ENCODE measurements around the gene CCDC27. TPM values are rescaled to one million over a fixed set of nuclear protein-coding genes. Genes with fewer than 3 reads are reported as not detected.

The CCDC27 gene
- total RNA-seq, 1 donor from 2014 or later, result not detected

- no peak for ATAC-seq
These were observed 9.2 kb downstream of the CCDC27 start for GRCh38 chr1:3761296-3762010.

DNA sequence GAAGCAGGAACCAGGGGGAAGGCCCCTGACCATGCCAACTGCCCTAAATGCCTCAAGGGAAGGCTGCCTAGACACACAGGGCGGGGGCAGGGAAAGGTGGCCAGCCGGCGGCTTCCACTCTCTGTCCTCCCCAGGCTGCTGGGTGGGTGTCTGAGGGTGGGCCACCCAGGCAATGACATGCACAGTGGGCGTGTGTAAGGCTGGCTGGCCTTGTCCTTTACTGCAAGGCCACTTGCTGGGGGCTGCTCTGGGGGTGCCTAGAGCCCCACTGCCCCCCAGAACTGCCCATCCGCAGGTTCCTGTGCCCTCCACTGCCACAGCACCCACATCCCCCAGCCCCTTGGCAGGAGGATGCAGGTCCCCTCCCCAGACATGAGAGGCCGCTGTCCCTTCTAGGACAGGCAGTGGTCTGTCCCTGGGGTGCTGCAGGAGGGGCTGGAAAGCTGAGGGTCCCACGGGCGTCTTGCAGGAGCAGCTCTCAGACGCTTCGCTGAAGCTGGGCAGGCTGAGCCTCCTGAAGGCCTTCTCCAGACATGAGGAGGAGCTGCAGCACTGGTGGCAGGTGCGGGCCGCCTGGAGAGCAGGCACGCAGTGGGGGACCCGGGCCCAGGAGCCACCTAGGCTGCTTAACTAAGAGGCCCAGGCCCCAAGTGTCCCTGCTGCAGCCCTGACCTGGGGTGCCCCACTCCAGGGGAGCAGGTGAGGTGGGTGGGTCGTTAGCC lies 10.1 kb downstream of the CCDC27 start:
- ATAC-seq, result peak; percentile 13

GRCh38 chr1:3762873-3763228 lies 10.6 kb downstream of the CCDC27 start:
- peak; percentile 24 for ATAC-seq

DNA sequence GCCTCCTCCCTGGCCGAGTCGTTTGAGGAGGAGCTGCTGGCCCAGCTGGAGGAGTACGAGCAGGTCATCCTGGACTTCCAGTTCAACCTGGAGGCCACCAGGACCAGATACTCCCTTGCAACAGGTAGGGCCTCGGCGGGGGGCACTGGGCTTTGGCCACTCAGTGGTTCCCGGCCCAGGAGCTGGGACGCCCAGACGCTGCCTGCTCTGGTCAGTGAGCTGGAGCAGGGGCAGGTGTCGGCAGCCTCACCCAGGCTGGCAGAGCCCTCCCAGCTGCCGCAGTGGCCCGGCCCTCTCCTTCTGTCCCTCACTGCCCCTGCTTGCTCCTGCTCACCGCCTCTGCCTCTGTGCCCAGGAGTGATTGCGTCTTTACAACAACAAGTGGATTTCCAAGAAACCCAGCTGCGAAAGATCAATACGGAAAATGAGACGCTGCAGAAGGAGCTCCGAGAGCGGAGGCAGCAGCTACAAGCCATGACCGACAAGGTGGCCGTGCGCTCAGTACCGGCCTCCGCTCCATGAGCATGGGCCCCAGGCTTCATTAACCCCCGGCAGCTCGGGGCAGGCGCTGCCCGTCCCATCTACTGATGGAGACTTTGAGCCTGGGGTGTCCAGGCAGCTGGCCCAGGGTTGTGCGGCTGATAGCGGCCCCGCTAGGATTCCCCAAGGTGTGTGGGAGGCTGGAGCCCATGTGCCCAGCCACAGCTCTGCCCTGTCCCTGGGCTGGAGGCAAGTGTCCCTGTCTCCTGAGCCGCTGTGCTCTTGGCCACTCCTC lies 11.3 kb downstream of the CCDC27 start:
- ATAC-seq, result no peak

- no peak for ATAC-seq
These were observed 15.2 kb downstream of the CCDC27 start for GRCh38 chr1:3767328-3767925.

GRCh38 chr1:3768811-3769390 lies 16.7 kb downstream of the CCDC27 start:
- no peak for ATAC-seq

- no peak for ATAC-seq
These were observed 18.0 kb downstream of the CCDC27 start for GRCh38 chr1:3770047-3770765.

GRCh38 chr1:3771108-3772026 lies 19.1 kb downstream of the CCDC27 start:
- no peak for ATAC-seq

DNA sequence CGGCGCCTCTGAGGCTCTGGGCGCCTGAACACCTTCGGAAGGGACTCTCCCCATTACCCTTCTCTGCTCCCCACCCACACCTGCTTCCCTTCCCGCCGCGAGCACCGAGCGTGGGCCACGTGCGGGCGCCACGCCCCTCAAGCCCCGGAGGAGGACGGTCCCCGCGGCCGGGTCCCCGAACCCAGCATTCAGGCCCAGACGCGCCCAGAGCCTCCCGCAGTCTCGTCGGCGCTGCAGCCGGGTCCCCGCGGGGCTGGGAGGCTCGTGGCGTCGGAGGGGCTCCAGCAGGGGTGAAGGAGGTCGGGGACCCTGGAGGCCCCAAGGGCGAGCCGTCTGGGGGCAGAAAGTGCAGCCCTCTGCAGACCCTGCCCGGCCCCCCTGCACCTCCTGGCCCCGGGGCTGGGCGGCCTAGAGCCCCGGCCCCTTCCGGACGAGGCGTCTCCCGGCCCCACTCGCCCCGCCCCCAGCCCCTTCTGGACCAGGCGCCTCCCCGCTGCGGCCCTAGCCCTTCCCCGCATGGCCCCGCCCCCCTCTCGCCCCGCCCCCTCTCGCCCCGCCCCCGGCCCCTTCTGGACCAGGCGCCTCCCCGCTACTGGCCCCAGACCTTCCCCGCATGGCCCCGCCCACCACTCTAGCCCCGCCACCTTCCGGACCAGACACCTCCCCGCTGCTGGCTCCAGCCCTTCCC lies 19.9 kb downstream of the CCDC27 start:
- peak; percentile 77 for ATAC-seq

GRCh38 chr1:3772715-3773571 lies 20.7 kb downstream of the CCDC27 start, which contains the start of gene SMIM1:
Gene SMIM1 (plus strand): TSS chr1:3772749. CDS start chr1:3775374, 2,625 bp downstream.
- no peak for ATAC-seq

DNA sequence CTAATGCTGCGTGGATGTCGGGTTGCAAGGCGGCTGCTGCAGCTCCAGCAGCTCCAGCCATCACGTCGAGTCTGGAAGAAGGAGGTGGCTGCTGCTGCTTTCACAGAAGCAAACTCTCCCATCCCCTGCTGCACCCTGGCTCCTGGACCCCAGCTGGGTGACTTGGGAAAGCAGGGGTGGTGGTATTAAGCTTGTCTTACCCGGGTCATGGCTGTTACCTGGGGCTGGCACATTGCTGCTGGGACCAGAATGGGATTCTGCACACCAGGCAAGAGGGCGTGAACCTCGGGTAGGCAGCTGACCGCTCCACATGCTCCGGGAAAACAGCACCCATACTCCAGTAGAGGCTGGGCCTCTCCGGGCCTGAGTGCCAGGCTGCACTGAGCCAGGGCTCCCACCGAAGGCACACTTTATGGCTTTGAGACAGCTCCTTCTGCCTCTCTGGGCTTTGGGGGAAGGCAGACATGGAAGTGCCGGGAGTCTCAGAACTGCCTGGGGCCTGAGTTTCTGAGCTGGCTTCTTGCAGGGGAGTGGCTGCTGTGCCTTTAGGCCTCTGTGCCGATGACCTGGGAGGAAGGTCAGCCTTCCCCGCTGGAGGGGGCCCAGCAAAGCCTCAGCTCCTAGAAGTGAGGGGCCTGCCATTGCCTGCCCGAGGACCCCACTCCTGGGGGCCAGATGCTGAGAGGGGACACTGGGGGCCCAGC lies 21.5 kb downstream of the CCDC27 start:
- no peak for ATAC-seq

DNA sequence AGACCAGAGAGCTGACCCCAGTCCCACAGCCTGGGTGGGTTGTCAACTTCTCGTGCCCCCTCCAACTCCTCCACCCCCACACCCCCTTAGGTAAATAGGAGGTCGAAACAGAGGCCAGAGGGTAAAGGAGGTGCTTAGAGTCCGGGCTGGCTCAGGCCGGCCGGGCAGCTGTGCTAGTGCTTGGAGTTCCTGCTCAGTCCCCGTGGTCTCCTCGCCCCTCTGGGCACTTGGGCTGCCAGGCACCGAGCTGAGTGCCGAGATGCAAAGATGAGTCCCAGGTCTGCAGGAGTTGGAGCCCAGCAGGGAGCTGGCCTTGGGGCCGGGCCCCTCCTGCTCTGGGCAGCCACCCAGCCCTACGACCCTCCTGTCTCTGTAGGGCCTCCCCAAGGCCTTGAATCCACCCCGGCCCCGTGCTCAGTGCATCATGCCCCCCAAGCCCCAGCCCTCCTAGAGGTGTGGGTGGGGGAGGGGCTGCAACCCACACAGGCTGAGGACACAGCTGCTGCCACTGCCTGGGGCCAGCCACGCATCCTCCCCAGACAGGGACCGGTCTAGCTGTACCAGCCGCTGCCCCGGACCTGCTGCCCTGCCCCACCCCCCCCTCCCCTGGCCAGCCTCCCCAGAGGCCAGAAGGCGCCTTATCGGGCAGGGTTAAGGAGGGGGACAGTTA lies 22.2 kb downstream of the CCDC27 start:
- no peak for ATAC-seq

- ATAC-seq, result no peak
These were observed 22.8 kb downstream of the CCDC27 start for GRCh38 chr1:3774946-3775489.

DNA sequence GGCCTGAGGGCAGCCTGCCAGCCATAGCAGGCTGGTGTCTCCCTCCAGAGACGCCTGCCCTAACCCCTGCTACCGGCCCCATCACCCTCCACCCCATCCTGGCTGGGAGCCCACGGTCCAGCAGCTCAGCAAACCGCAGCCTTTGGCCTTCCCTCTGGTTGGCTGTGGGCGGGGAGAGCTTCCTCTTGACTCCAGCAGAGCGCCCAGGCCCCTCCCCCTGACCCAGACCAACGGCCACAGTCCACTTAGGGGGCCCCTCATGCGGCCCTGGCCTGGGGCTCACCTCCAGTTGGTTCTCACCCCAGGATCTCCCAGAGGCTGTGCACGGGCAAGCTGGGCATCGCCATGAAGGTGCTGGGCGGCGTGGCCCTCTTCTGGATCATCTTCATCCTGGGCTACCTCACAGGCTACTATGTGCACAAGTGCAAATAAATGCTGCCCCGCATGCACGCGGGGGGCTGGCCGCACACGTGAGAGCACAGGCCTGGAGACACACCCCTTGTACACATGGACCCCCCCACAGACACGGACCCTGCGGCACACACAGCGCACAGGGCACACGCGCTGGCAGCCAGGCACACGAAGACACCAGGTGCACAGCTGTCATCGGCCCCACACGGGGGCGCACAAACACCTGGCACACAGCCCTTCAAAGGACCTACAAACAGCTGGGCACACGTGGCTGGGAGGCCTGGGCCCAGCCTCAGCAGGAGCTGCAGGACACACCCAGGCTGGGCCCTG lies 23.4 kb downstream of the CCDC27 start:
- ATAC-seq, result peak; percentile 59

DNA sequence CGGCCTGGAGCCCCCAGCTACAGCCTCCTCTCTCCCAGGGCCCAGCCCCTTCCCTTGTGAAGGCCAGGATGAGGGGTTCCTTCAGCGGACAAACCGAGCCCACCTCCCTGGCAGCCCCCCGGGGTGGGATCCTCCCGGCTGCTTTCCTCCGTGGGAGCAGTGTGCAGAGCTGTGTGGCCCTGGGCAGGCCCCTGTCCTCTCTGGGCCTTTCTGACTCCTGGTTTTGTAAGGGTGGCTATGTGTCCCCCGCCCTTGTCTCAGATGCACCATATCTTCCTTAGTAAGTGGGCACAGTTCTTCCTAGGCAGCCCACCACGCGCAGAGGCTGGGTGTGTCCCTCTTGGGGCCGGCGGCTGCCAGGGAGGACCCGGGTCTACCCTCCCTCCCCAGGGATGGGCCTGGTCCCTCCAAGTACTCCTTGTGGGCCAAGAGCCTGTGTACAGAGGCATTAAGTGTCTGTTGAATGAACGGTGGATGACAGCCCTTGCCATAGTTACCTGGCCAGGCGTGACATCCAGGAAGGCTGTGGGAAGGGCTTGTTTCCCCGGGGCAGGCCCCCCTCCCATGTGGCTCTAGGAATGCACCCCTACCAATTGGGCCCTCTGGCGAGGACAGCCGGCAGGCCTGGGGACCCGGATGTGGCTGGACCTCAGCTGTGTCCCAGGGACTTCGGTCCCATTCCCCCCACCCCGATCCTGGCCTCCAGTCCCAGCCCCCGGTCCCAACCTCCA lies 24.1 kb downstream of the CCDC27 start:
- ATAC-seq, result peak; percentile 1

DNA sequence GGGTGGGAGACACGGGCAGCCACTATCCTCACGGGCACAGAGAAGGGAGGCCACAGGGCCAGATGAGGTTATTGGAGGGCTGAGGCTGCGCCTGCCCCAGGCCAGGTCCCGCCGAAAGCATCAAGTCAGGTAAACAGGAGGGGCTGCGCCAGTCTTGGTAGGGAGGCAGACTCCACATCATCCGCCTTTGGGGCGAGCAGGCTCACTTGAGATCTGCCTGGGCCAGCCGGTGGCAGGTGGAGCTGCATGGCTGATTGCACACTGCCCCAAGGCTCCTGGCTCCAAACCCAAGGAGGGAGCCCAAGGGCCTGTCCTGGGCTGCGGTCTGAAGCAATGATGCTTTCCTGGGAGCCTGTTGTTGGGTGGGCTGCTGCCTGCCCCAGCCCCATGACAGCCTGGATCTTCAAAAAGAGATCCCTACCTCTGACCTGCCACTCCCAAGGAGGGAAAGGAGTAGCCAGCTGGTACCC lies 24.9 kb downstream of the CCDC27 start:
- no peak for ATAC-seq
